ENCODE results near the gene TMEM138. TPM values are rescaled to one million over a fixed set of nuclear protein-coding genes. Genes with fewer than 3 reads are reported as not detected.
"Not testable (repeated sequence)": the region's sequence is repeated elsewhere in the genome, so short reads cannot be mapped to it uniquely, and the experiment has no call there.

The TMEM138 gene
- total RNA-seq, 2 donors from 2014 or later = 36.0 to 49.2 TPM

- DNase-seq (ENCODE audit: low spot score) = no peak
- intact Hi-C loops (cut with DNase I) = no loop called here
Measured at GRCh38 chr11:61357233-61357893, 4.8 kb upstream of the TMEM138 start.

DNA sequence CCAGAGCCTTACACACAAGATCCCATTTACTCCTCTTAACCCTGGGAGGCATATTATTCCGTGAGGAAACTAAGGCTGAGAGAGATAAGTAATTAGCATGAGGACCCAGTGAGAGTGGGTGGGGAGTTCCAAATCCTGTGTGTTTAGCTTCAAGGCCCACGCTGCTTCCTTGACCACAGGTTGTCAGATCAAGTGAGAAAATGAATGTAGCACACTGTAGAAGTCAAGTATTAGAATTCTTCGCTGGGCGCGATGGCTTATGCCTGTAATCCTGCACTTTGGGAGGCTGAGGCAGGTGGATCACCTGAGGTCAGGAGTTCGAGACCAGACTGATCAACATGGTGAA, 4.3 kb upstream of the TMEM138 start:
- DNase-seq (ENCODE audit: low spot score) = no peak
- intact Hi-C loops (cut with DNase I) = no loop called here

- no peak for DNase-seq (ENCODE audit: low spot score)
- intact Hi-C loops (cut with DNase I) = no loop called here
Measured at GRCh38 chr11:61358566-61358965, 3.6 kb upstream of the TMEM138 start.

DNA sequence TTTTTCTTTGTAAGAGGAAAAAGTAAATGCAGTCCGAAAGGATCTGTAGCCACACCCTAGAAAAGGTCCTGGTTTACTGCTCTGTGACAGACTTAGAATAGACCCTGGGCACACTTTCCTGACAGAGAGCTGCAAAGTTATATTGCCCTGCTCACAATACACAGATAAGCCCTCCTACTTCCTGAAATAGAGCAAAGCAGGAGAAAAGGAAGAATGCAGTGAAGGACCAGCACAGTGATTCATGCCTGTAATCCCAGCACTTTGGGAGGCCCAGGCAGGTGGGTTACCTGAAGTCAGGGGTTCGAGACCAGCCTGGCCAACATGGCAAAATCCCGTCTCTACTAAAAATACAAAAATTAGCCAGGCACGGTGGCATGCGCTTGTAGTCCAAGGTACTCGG, 2.7 kb upstream of the TMEM138 start:
- no peak for DNase-seq (ENCODE audit: low spot score)
- intact Hi-C loops (cut with DNase I) = no loop called here

- intact Hi-C loops (cut with DNase I) = no loop called here
- DNase-seq (ENCODE audit: low spot score) = no peak
Measured at GRCh38 chr11:61361237-61361740, 885 bp upstream of the TMEM138 start.

DNA sequence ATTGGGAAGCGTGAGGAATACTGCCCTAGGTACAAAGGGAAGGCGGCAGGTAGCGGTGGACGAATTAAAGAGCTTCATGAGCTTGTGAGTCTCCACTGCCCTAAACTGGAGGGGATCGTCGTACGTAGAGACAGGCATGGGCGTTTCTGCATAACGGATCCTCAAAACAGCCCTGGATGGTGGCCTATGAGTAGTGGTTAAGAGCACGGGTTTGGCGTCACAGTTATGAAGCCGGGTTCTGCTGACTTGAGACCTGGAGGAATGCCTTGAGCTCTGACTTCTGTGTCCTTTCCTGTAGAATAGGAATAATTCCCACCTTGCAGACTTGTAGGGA, 335 bp downstream of the TMEM138 start:
- no peak for DNase-seq (ENCODE audit: low spot score)
- intact Hi-C loops (cut with DNase I) = no loop called here

DNA sequence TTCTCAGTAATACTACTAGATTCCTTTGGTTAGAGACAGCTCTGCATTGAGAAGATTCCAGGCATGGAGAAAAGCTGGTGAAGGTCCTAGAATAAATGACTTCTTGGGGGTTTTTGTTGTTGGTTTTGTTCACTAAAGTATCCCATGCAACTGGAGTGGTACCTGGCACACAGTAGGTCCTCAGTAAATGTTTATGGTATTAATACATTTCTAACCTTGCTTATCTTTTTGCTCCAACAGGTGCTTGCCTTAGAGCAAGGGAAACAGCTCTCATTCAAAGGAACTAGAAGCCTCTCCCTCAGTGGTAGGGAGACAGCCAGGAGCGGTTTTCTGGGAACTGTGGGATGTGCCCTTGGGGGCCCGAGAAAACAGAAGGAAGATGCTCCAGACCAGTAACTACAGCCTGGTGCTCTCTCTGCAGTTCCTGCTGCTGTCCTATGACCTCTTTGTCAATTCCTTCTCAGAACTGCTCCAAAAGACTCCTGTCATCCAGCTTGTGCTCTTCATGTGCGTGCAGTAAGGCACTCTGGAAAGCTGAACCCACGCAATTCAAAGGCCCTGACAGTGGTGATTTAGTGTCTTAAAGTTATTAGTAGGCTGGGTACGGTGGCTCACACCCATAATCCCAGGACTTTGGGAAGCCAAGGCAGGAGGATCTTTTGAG, 2.0 kb downstream of the TMEM138 start:
- peak; percentile 18 for DNase-seq (ENCODE audit: low spot score)
- intact Hi-C loops (cut with DNase I) = no loop called here

DNA sequence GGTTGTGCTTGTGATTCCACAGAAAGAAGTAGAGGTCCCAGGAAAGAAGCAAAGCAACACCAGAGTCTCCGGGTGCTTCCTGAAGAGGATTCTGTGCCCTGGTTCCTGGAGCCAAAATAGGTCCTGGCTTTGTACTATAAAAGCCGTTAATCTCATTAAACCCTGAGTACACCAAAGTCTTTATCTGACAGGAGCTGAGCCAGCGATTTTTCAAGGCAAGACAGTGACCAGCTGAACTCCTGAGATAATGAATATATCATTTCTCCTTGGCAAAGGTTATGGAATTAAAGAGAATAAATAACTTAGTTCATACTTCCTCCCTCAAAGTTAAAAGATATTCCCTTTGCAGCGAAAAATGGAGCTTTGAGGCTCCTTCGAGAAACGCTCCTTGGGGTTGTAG, 5.2 kb downstream of the TMEM138 start:
- intact Hi-C loops (cut with DNase I) = no loop called here
- DNase-seq (ENCODE audit: low spot score) = peak; percentile 5

DNA sequence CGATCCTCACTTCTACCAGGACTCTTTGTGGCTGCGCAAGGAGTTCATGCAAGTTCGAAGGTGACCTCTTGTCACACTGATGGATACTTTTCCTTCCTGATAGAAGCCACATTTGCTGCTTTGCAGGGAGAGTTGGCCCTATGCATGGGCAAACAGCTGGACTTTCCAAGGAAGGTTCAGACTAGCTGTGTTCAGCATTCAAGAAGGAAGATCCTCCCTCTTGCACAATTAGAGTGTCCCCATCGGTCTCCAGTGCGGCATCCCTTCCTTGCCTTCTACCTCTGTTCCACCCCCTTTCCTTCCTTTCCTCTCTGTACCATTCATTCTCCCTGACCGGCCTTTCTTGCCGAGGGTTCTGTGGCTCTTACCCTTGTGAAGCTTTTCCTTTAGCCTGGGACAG, 6.5 kb downstream of the TMEM138 start:
- intact Hi-C loops (cut with DNase I) = no loop called here
- peak; percentile 17 for DNase-seq (ENCODE audit: low spot score)

- intact Hi-C loops (cut with DNase I) = no loop called here
- DNase-seq (ENCODE audit: low spot score) = peak; percentile 87
Measured at GRCh38 chr11:61369372-61370348, 7.5 kb downstream of the TMEM138 start.

DNA sequence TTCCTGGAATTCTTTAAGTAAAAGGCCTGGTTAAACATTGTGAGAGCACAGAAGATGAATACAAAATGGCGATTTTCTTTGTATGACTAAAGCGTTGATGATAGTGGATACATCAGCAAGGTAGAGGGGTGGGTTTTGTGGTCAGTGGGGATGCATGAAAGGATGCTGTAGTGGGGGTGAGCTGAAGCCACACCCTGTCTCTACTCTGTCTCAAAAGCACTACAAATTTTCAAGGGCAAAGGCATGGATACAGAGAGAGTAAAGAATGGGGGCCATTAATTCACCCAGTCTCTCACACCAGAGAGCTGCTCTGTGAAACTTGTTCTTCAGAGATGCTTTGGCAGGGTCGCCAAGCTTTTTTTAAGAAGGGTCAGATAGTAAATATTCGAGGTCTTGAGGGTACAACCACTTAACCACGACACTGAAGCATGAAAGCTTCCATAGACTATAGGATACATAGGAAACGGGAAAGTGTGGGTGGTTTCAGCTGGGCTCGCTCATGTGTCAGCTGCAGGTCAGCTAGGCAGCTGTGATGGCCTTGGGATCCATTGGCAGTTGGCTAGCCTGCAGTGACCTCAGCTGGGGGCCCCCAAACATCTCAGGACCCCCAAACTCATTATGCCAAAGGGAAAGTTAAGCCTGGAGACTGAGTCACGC, 8.3 kb downstream of the TMEM138 start:
- intact Hi-C loops (cut with DNase I) = no loop called here
- DNase-seq (ENCODE audit: low spot score) = peak; percentile 41

DNA sequence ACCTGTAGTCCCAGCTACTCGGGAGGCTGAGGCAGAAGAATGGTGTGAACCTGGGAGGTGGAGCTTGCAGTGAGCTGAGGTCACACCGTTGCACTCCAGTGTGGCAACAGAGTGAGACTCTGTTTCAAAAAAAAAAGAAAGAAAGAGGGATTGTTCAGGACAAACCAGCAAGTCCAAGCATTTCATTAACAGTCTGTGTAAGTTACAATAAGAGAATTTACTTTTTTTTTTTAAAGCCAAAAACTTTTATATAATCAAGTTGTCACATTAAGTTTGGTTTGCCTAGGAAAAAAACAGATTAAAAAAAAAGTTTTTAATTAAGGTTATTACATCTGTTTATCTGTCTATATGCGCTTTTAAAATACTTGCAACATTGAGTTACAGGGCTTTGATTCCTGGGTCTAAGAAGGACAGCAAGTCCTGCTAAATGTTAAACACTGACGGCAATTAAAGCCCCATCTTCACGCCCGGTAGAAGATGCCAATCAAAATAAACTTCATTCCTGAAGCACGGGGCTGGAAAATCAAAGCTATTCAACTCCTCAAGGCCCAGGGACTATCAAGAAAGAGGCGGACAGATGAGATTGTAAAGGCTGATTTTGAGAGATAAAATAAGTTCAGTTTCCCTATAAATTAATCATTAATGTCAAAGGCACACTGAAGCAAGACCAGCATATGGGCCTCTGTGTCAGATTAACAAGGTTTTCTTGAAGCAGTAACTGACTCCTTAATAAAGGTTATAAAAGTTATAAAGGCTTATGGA, 10.7 kb downstream of the TMEM138 start:
- peak; percentile 5 for DNase-seq (ENCODE audit: low spot score)
- intact Hi-C loops (cut with DNase I) = no loop called here

DNA sequence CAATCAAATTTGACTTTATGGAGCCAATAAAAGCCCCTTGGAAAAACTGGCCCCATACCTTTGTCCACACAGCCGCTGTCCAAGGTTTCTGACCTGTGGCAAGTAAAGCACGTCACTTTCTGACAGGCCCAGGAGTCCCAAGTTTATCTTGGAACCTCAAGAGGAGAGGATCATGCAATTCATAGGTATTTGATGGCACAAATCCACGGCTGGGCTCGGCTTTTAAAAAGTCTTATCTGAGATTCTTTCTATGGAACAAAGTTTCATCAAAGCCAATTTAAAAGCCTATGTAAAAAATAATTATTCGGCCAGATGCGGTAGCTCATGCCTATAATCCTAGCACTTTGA, 13.6 kb downstream of the TMEM138 start:
- intact Hi-C loops (cut with DNase I) = no loop called here
- DNase-seq (ENCODE audit: low spot score) = peak; percentile 34

GRCh38 chr11:61377461-61378160, 15.4 kb downstream of the TMEM138 start:
- DNase-seq (ENCODE audit: low spot score) = no peak
- intact Hi-C loops (cut with DNase I) = no loop called here

DNA sequence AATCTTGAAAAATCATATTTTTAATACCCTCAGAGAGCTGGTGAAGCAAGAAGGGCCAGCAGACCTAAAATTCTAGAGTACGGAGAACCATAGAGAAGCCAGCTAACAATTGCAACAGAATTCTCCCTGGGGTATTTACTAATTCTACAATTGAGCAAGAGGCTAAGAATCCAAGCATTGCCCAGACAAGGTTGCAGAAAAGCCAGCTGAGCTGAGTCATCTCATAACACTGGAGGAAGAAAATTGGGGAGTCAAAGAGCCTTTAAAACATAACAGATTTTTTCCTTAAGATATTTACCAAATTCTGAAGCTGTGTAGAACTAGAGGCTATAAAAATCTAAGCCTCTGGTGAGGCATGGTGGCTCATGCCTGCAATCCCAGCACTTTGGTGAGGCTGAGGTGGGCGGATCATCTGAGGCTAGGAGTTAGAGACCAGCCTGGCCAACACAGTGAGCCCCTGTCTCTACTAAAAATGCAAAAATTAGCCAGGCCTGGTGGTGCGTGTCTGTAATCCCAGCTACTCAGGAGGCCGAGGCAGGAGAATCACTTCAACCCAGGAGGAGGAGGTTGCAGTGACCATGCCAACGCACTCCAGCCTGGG, 16.6 kb downstream of the TMEM138 start:
- DNase-seq (ENCODE audit: low spot score) = no peak
- intact Hi-C loops (cut with DNase I) = no loop called here

DNA sequence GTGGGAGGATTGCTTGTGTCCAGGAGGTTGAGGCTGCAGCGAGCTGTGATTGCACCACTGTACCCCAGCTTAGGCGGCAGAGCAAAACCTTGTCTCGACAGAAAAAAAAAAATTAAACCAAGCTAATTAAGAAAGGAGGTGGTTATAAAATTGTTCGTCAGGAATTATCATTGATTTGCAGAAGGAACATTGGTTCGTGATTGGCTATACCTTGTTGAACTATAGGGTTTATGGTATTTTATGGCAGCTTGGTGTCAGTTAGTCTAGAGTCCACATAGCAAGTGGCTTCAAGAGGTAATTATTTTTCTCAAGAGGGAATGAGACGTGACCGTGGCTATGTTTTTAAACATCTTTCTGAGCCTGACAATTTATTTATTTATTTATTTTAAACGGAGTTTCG, 18.7 kb downstream of the TMEM138 start:
- no peak for DNase-seq (ENCODE audit: low spot score)
- intact Hi-C loops (cut with DNase I) = no loop called here

- DNase-seq (ENCODE audit: low spot score) = not testable (repeated sequence)
- intact Hi-C loops (cut with DNase I) = loop anchor here (2.0 kb wide), 2 partner anchors 45 to 47 kb away; no protein-coding TSS in a partner anchor
Measured at GRCh38 chr11:61383859-61384258, 21.7 kb downstream of the TMEM138 start.
